Esophagus squamous epithelium (tissue), 4 donors: Measurements from ENCODE around the gene LBHD2.
"Not testable (repeated sequence)": the region's sequence is repeated elsewhere in the genome, so short reads cannot be mapped to it uniquely, and the experiment has no call there.

Experiments used
- CTCF ChIP-seq, 6 experiments: fragments of 450-650 bp in 4 of 6; fragments of 200-600 bp in 2 of 6; sonication (generic) in 2 of 6; IDR thresholded peaks; one replicate each; pipeline ENCODE4 v1.5.1; 2016 to 2019; ENCODE audit warnings: antibody characterized with exemption in 6 of 6, mild to moderate bottlenecking in 4 of 6, moderate library complexity in 4 of 6
- POLR2A ChIP-seq, 4 donors: fragments of 450-650 bp; IDR thresholded peaks; one replicate each; pipeline ENCODE4 v1.6.1; 2017; ENCODE audit warnings: antibody characterized with exemption in 4 of 4, mild to moderate bottlenecking in 4 of 4, moderate library complexity in 3 of 4

DNA sequence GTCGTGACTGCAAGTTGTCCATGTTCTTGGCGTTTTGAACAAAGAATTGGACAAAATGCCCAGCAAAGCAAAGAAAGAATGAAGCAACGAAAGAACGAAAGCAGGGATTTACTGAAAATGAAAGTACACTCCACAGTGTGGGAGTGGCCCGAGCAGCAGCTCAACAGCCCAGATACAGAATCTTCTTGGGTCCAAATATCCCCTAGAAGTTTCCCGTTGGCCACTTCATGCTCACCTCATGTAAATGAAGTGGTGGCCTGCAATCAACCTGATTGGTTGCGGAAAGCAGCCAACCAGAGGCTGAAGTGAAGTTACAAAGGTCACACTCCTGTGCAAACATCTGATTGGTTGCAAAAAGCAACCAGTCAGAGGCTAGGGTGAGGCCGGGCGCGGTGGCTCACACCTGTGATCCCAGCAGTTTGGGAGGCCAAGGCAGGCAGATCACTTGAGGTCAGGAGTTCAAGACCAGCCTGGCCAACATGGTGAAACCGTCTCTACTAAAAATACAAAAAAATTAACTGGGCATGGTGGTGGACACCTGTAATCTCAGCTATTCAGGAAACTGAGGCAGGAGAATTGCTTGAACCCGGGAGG lies 31.2 kb downstream of the LBHD2 start:
- not testable (repeated sequence) for TF ChIP-seq CTCF, POLR2A (IDR thresholded peaks at IDR 0.05)
